Activated naive CD8-positive, alpha-beta T cell treated with anti-CD3 and anti-CD28 coated beads, Interleukin-2, amount 50 U/mL, for 16 hours (primary cell): ENCODE data around the gene TSHZ2.

ENCODE experiments used
- DNase-seq: peaks from one replicate; pipeline ENCODE4 v3.0.0-alpha.2; 2020; ENCODE audit warnings: low read depth, low spot score

TSHZ2 gene

DNA sequence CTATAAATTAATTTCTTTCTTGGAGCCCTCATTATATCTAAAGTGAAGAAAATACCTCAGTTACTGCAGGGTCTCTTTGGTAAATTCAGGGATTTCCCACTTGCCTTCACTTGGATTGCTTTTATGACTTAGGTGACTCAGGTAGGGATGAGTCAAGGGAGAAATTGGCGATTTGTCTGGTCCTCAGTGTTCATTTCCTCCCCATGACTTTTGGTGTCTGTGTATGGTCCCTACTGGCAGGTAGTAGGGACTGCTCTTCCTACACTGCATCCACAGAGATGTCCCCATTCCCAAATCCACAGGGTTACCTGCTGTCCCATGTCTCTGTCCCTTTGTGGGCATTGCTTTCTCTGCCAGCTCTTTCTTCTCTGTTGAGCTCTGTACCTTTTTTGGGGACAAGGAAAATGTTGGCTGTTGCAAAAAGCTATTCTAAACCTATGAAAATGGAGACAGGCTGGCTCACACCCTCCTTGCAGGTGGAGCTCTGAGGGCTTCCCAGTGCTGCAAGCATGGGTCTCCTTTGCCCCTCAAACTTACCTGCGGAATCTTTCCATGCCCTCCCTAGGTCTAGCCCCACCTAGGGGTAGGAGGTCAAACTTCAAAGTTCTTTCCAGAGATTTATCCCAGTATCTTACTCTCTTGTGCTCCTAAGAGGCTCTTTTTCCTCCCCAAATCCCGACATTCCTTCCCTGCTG lies 409.6 kb downstream of the TSHZ2 start:
- DNase-seq: no peak

DNA sequence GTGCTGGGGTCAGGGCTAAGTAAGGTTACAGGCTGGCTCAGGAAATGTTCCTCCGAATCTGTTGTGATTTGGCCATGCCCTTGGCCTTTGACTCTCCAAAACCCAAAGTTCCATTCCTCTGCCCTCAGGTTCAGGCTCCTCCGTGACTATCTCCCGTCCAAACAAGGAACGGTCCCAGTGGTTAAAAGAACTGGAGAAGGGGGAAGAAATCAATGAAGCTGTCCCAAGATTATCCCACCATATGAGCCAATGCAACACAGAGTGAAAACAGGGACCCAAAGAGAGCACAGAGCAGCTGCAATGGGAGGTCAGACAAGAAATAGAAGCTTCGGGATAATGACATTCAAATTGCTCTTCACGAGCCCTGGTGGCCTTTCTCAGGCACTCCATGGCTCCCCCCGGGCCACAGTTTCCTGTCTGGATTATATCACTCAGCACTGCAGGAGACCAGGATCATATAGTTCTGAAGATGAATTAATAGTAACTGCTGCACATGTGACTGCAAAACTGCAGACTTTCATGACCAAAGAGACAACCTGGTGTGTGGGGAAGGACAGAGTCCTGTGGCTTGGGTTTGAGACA lies 410.2 kb downstream of the TSHZ2 start:
- no peak for DNase-seq

GRCh38 chr20:53383916-53384315 lies 411.8 kb downstream of the TSHZ2 start:
- DNase-seq: no peak

- DNase-seq: no peak
These were observed 412.2 kb downstream of the TSHZ2 start for GRCh38 chr20:53384392-53384791.

DNA sequence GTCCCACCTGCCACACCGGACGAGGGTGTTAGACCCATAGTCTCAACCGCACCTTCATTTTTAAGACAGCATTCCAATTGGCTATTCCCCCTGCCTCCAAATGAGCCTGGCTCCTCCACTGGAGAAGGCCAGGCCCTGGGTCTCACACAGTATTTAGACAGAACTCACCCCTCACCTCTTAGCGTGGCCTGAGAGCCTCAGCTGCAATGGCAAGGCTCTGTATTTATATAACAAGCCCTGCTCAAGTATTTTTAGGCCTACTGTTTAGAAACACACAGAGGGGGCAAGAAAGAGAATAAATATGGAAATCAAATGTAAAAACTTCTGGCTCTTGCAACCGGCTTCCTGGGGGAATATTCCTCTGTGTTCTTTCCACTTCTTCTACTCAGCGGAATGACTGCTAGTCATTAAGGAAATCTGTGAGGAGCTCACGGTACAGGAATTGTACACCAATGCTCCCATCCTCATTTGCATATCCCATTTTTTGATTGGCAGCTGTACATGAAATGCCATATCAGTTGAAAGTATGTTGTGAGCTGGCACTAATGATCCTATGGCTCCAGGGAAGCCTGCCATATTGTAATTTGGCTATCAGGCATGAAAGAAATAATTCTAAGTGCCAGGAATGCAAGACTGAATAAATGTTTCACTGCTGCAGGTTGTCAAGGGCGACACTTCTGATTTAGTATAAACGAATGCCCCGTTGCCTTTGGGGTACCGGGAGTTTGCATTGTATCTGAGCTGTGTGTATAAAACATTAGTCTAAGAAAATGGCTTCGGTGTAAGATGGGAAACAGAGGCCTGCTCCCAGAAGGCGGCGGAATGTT lies 414.0 kb downstream of the TSHZ2 start:
- no peak for DNase-seq

- no peak for DNase-seq
These were observed 416.0 kb downstream of the TSHZ2 start for GRCh38 chr20:53387983-53388675.

GRCh38 chr20:53389516-53390300 lies 417.6 kb downstream of the TSHZ2 start:
- DNase-seq: no peak

GRCh38 chr20:53390770-53391169 lies 418.6 kb downstream of the TSHZ2 start:
- no peak for DNase-seq

- no peak for DNase-seq
These were observed 422.3 kb downstream of the TSHZ2 start for GRCh38 chr20:53394433-53394832.

- no peak for DNase-seq
These were observed 423.2 kb downstream of the TSHZ2 start for GRCh38 chr20:53395188-53395923.

GRCh38 chr20:53399083-53399482 lies 426.9 kb downstream of the TSHZ2 start:
- no peak for DNase-seq

- no peak for DNase-seq
These were observed 427.6 kb downstream of the TSHZ2 start for GRCh38 chr20:53399592-53400335.

GRCh38 chr20:53402233-53403005 lies 430.3 kb downstream of the TSHZ2 start:
- no peak for DNase-seq

DNA sequence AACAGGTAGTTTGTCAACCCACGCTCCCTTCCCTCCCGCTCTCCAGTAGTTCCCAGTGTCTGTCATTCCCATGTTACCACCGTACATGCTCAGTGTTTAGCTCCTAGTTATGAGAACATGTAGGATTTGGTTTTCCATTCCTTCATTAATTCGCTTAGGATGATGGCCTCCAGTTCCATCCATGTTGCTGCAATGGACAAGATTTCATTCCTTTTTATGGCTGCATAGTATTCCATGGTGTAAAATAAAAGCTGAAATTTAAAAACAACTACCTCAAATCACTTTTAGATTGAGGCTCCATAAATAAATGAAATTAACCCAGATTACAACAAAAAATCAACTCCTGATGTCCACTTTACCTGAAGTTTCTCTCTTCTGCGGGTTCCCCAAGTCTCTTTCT lies 430.9 kb downstream of the TSHZ2 start:
- DNase-seq: no peak

- DNase-seq: no peak
These were observed 433.0 kb downstream of the TSHZ2 start for GRCh38 chr20:53405139-53405538.

DNA sequence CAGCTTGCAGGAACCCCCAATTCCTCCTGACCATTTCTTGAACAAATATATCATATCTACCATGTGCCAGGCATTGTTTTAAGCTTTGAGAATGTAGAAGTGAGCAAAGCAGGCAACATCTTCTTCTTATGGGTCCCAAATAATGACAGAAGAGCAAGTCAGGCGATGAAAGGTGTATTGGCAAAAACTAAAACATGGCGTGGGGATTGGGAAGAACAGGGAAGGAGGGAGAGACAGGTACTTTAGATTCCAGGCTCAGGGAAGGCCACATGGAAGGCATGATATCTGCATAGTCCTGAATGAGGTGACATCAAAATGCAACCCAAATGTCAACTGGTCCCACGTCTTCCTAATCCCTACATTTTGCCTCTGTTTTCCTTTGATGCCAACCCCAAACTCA lies 434.4 kb downstream of the TSHZ2 start:
- no peak for DNase-seq

GRCh38 chr20:53408691-53409446 lies 436.7 kb downstream of the TSHZ2 start:
- no peak for DNase-seq

- no peak for DNase-seq
These were observed 437.2 kb downstream of the TSHZ2 start for GRCh38 chr20:53409447-53409717.

DNA sequence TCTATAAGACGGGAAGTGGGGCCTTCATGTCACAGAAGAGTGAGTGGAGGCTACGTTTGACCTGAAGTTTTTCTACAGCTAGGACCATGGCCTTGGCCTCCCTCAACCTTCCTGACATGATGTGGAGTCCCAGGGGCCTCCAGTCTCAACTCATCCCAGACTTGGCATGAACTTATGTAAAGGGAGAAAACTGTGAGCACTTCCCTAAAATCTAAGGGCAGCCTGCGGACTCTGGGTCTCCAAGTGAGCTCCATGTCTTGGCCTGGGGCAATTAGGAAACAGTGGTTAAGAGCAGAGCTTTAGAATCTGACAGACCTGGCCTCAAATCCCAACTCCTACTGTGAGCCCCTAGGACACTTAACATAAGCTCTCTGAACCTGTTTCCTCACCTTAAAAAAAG lies 439.0 kb downstream of the TSHZ2 start:
- DNase-seq: no peak
